Activated naive CD8-positive, alpha-beta T cell (primary cell): ENCODE measurements around the gene ZNF286A.
"Not testable (repeated sequence)": the region's sequence is repeated elsewhere in the genome, so short reads cannot be mapped to it uniquely, and the experiment has no call there.

ENCODE experiments used
- H3K27ac Mint-ChIP-seq: one replicate; pipeline ENCODE4 v1.8.0; 2021; ENCODE audit warnings: mixed read lengths
- H3K27me3 Mint-ChIP-seq: one replicate; pipeline ENCODE4 v1.8.0; 2021; ENCODE audit warnings: mixed read lengths
- H3K36me3 Mint-ChIP-seq: one replicate; pipeline ENCODE4 v1.8.0; 2021; ENCODE audit warnings: mixed read lengths
- H3K4me1 Mint-ChIP-seq: one replicate; pipeline ENCODE4 v1.8.0; 2021; ENCODE audit warnings: low read depth, mixed read lengths
- H3K4me3 Mint-ChIP-seq: one replicate; pipeline ENCODE4 v1.8.0; 2021; ENCODE audit warnings: mild to moderate bottlenecking, mixed read lengths
- H3K9me3 Mint-ChIP-seq: one replicate; pipeline ENCODE4 v1.8.0; 2021; ENCODE audit warnings: low read depth, mixed read lengths

ZNF286A gene

GRCh38 chr17:15736578-15736977 is 37.0 kb downstream of the ZNF286A start:
- H3K27me3 Mint-ChIP-seq, H3K36me3 Mint-ChIP-seq, H3K27ac Mint-ChIP-seq, H3K4me1 Mint-ChIP-seq, H3K9me3 Mint-ChIP-seq, H3K4me3 Mint-ChIP-seq: not testable (repeated sequence)

- Mint-ChIP-seq H3K27me3 (peaks cover 2% of the 10 kb centered on the region), H3K9me3 (no peaks in the 10 kb centered on the region), H3K4me3 (no peak overlapping the region), H3K27ac (no peak overlapping the region), H3K36me3 (no peaks in the 10 kb centered on the region), H3K4me1 (no peaks in the 10 kb centered on the region)
Observed at GRCh38 chr17:15738066-15738465, 38.5 kb downstream of the ZNF286A start.

GRCh38 chr17:15739259-15739658 is 39.7 kb downstream of the ZNF286A start:
- H3K9me3 Mint-ChIP-seq, H3K4me1 Mint-ChIP-seq, H3K4me3 Mint-ChIP-seq, H3K36me3 Mint-ChIP-seq, H3K27ac Mint-ChIP-seq, H3K27me3 Mint-ChIP-seq: not testable (repeated sequence)

GRCh38 chr17:15740041-15740440 is 40.5 kb downstream of the ZNF286A start:
- not testable (repeated sequence) for H3K36me3 Mint-ChIP-seq, H3K27ac Mint-ChIP-seq, H3K4me3 Mint-ChIP-seq, H3K27me3 Mint-ChIP-seq, H3K4me1 Mint-ChIP-seq, H3K9me3 Mint-ChIP-seq

GRCh38 chr17:15740570-15741120 is 41.1 kb downstream of the ZNF286A start:
- Mint-ChIP-seq H3K4me3 (no peak overlapping the region), H3K4me1 (no peaks in the 10 kb centered on the region), H3K27ac (no peak overlapping the region), H3K27me3 (peaks cover 4% of the 10 kb centered on the region), H3K9me3 (no peaks in the 10 kb centered on the region), H3K36me3 (no peaks in the 10 kb centered on the region)

- H3K27ac Mint-ChIP-seq, result no peak overlapping the region
- H3K4me1 Mint-ChIP-seq, result no peaks in the 10 kb centered on the region
- no peak overlapping the region for H3K4me3 Mint-ChIP-seq
- H3K36me3 Mint-ChIP-seq, result no peaks in the 10 kb centered on the region
- no peaks in the 10 kb centered on the region for H3K9me3 Mint-ChIP-seq
- peaks cover 5% of the 10 kb centered on the region for H3K27me3 Mint-ChIP-seq
Observed at GRCh38 chr17:15741624-15742023, 42.1 kb downstream of the ZNF286A start.

GRCh38 chr17:15742051-15742795 is 42.7 kb downstream of the ZNF286A start:
- Mint-ChIP-seq H3K9me3 (no peaks in the 10 kb centered on the region), H3K4me1 (no peaks in the 10 kb centered on the region), H3K27ac (no peak overlapping the region), H3K36me3 (no peaks in the 10 kb centered on the region), H3K4me3 (no peak overlapping the region), H3K27me3 (peaks cover 5% of the 10 kb centered on the region)

- Mint-ChIP-seq H3K4me3 (no peak overlapping the region), H3K36me3 (no peaks in the 10 kb centered on the region), H3K27ac (no peak overlapping the region), H3K9me3 (no peaks in the 10 kb centered on the region), H3K4me1 (no peaks in the 10 kb centered on the region), H3K27me3 (peaks cover 5% of the 10 kb centered on the region)
Observed at GRCh38 chr17:15742921-15743320, 43.4 kb downstream of the ZNF286A start.

GRCh38 chr17:15744074-15744676 is 44.6 kb downstream of the ZNF286A start:
- H3K4me3 Mint-ChIP-seq, result no peak overlapping the region
- H3K27ac Mint-ChIP-seq, result no peak overlapping the region
- no peaks in the 10 kb centered on the region for H3K9me3 Mint-ChIP-seq
- H3K4me1 Mint-ChIP-seq, result no peaks in the 10 kb centered on the region
- no peaks in the 10 kb centered on the region for H3K36me3 Mint-ChIP-seq
- peaks cover 6% of the 10 kb centered on the region for H3K27me3 Mint-ChIP-seq

GRCh38 chr17:15744885-15745284 is 45.3 kb downstream of the ZNF286A start:
- peaks cover 4% of the 10 kb centered on the region for H3K27me3 Mint-ChIP-seq
- no peak overlapping the region for H3K27ac Mint-ChIP-seq
- no peaks in the 10 kb centered on the region for H3K9me3 Mint-ChIP-seq
- no peaks in the 10 kb centered on the region for H3K36me3 Mint-ChIP-seq
- no peaks in the 10 kb centered on the region for H3K4me1 Mint-ChIP-seq
- H3K4me3 Mint-ChIP-seq, result no peak overlapping the region

GRCh38 chr17:15749403-15749802 is 49.9 kb downstream of the ZNF286A start:
- H3K4me3 Mint-ChIP-seq, H3K4me1 Mint-ChIP-seq, H3K27me3 Mint-ChIP-seq, H3K9me3 Mint-ChIP-seq, H3K36me3 Mint-ChIP-seq, H3K27ac Mint-ChIP-seq: not testable (repeated sequence)

- not testable (repeated sequence) for H3K27me3 Mint-ChIP-seq, H3K4me1 Mint-ChIP-seq, H3K9me3 Mint-ChIP-seq, H3K27ac Mint-ChIP-seq, H3K4me3 Mint-ChIP-seq, H3K36me3 Mint-ChIP-seq
Observed at GRCh38 chr17:15768865-15769533, 69.4 kb downstream of the ZNF286A start.
